Endothelial cell of umbilical vein (primary cell): ENCODE data around the gene RAP1GAP2. TPM values are rescaled to one million over a fixed set of nuclear protein-coding genes. Genes with fewer than 3 reads are reported as not detected.
"Not testable (repeated sequence)": the region's sequence is repeated elsewhere in the genome, so short reads cannot be mapped to it uniquely, and the experiment has no call there.

Source experiments
- BruUV-seq: library from RNA; stranded (reverse); fragments of 400-500 nt; replicated peaks from 2 replicates; lab custom pipeline; 2021; lab: Mats Ljungman, UMichigan
- CTCF ChIA-PET: fragments of 300-600, 350-600 bp; sonication (Branson Sonifier 250); formaldehyde crosslinking; loops from one replicate; lab custom pipeline; 2021; ENCODE audit warnings: antibody characterized with exemption, inconsistent platforms; lab: Charles Lee
- POLR2A ChIA-PET: fragments of 300-600, 350-600 bp; sonication (Branson Sonifier 250); formaldehyde crosslinking; loops from one replicate; lab custom pipeline; 2021; ENCODE audit warnings: antibody characterized with exemption, inconsistent platforms; lab: Charles Lee
- DNase-seq: peaks from one replicate; pipeline ENCODE4 v3.0.0-alpha.2; 2011; ENCODE audit warnings: low read depth, low spot score
- FAIRE-seq: peaks from 2 replicates; lab custom pipeline; 2011; peaks lifted over from hg19 to GRCh38; lab: Jason Lieb, UNC
- H2AFZ ChIP-seq: 2 replicates; pipeline ENCODE4 v1.6.0; 2012; ENCODE audit warnings: low read depth, low read length, control low read depth, inconsistent platforms
- H3K27ac ChIP-seq: 2 replicates; pipeline ENCODE4 v1.5.1; 2011; ENCODE audit warnings: low read depth, mild to moderate bottlenecking, control low read depth, low read length, moderate library complexity; ENCODE audit not compliant: insufficient read depth
- H3K27me3 ChIP-seq, 2 experiments: 2 replicates each; pipeline versions ENCODE4 v1.6.0 to v1.6.1; 2011; ENCODE audit warnings: low read length in 2 of 2, mixed read lengths in 1 of 2; ENCODE audit not compliant: control insufficient read depth in 2 of 2, insufficient read depth in 2 of 2
- H3K36me3 ChIP-seq, 2 experiments: 2 replicates in 1 of 2; 3 replicates in 1 of 2; pipeline ENCODE4 v1.5.1; 2011; ENCODE audit warnings: low read length in 2 of 2, mild to moderate bottlenecking in 1 of 2, moderate library complexity in 1 of 2; ENCODE audit not compliant: control insufficient read depth in 2 of 2, insufficient read depth in 2 of 2; ENCODE audit errors: extremely low read depth in 1 of 2
- H3K4me1 ChIP-seq: 3 replicates; pipeline ENCODE4 v1.5.1; 2011; ENCODE audit warnings: mild to moderate bottlenecking, low read length; ENCODE audit not compliant: control insufficient read depth, insufficient read depth; ENCODE audit errors: extremely low read depth
- H3K4me2 ChIP-seq: 2 replicates; pipeline ENCODE4 v1.6.1; 2011; ENCODE audit warnings: low read length, control low read depth, mixed read lengths; ENCODE audit not compliant: insufficient read depth
- H3K4me3 ChIP-seq, 3 experiments: fragments of 200-600 bp in 1 of 3; sonication (generic), shearing (Covaris generic) in 1 of 3; replicated peaks in 1 of 3; 2 replicates each; pipeline ENCODE4 v1.5.1; 2011 to 2016; ENCODE audit warnings: control low read depth in 3 of 3, low read length in 3 of 3, mild to moderate bottlenecking in 2 of 3, inconsistent platforms in 1 of 3, low read depth in 1 of 3, moderate library complexity in 1 of 3; ENCODE audit not compliant: insufficient read depth in 1 of 3
- H3K79me2 ChIP-seq: 2 replicates; pipeline ENCODE4 v1.6.0; 2012; ENCODE audit warnings: low read length, inconsistent platforms; ENCODE audit not compliant: control insufficient read depth, insufficient read depth
- H3K9ac ChIP-seq: replicated peaks from 2 replicates; pipeline ENCODE3; 2011; ENCODE audit warnings: low read length, control low read depth; ENCODE audit not compliant: insufficient read depth; ENCODE audit errors: extremely low read depth
- H3K9me1 ChIP-seq: replicated peaks from 3 replicates; pipeline ENCODE4 v1.6.0; 2011; ENCODE audit warnings: mild to moderate bottlenecking, low read length; ENCODE audit not compliant: control insufficient read depth, insufficient read depth; ENCODE audit errors: extremely low read depth
- H3K9me3 ChIP-seq: replicated peaks from 2 replicates; pipeline ENCODE4 v1.5.1; 2012; ENCODE audit warnings: low read length, inconsistent platforms; ENCODE audit not compliant: control insufficient read depth, insufficient read depth
- H4K20me1 ChIP-seq: replicated peaks from 2 replicates; pipeline ENCODE3; 2011; ENCODE audit warnings: mild to moderate bottlenecking, low read length; ENCODE audit not compliant: control insufficient read depth, insufficient read depth; ENCODE audit errors: extremely low read depth
- dilution Hi-C: fragments of 300-500 bp; cut with MboI; formaldehyde crosslinking; loops from one replicate; pipeline ENCODE4 v1.15.0; 2019; ENCODE audit warnings: low sequenced_read_pairs; ENCODE audit not compliant: extremely low pct_ligation_motif_present
- intact Hi-C: fragments of 100-400 bp; cut with micrococcal nuclease; formaldehyde crosslinking; loops from one replicate; pipeline ENCODE4 v1.10.0; 2022
- polyA plus RNA-seq, 4 experiments: library from polyadenylated mRNA; depleted of rRNA in 3 of 4; stranded (reverse) in 3 of 4; unstranded in 1 of 4; fragments of >200 nt; gene quantifications; 2 replicates each; pipeline versions ENCODE4 v1.2.1 to v1.2.3, GENCODE V29; 2011 to 2012; ENCODE audit warnings: missing spikeins in 1 of 4
- total RNA-seq: library from RNA; stranded (reverse); gene quantifications from 2 replicates; pipeline ENCODE4 v1.2.3, GENCODE V29; 2021

RAP1GAP2 gene
- total and polyA plus RNA-seq, 2 donors (not counting 3 experiments of a cell fraction or from before 2014, with no cell fraction given), result 1.4 to 3.6 TPM

GRCh38 chr17:3062824-3063377, 266.7 kb downstream of the RAP1GAP2 start:
- dilution Hi-C loops, H3K4me3 ChIP-seq, H3K79me2 ChIP-seq, FAIRE-seq, H3K9me1 ChIP-seq, intact Hi-C loops, H3K4me1 ChIP-seq, H2AFZ ChIP-seq, H3K9me3 ChIP-seq, H3K27me3 ChIP-seq, DNase-seq, CTCF ChIA-PET, H3K9ac ChIP-seq, BruUV-seq, H3K36me3 ChIP-seq, H4K20me1 ChIP-seq, POLR2A ChIA-PET, H3K27ac ChIP-seq, H3K4me2 ChIP-seq: not testable (repeated sequence)

- H4K20me1 ChIP-seq, dilution Hi-C loops, H3K27me3 ChIP-seq, H3K9me1 ChIP-seq, H2AFZ ChIP-seq, FAIRE-seq, POLR2A ChIA-PET, H3K9me3 ChIP-seq, H3K9ac ChIP-seq, H3K79me2 ChIP-seq, H3K4me2 ChIP-seq, H3K27ac ChIP-seq, H3K4me3 ChIP-seq, BruUV-seq, DNase-seq, H3K4me1 ChIP-seq, CTCF ChIA-PET, H3K36me3 ChIP-seq, intact Hi-C loops: not testable (repeated sequence)
Measured at GRCh38 chr17:3063507-3063906, 267.3 kb downstream of the RAP1GAP2 start, which contains the start of gene OR1D5. OR1D5 (minus strand) TSS chr17:3063607; CDS start chr17:3063607, 0 bp downstream.

GRCh38 chr17:3065192-3065591, 269.0 kb downstream of the RAP1GAP2 start:
- CTCF ChIA-PET, H3K4me1 ChIP-seq, dilution Hi-C loops, BruUV-seq, H3K4me2 ChIP-seq, intact Hi-C loops, H2AFZ ChIP-seq, H3K9me3 ChIP-seq, H3K36me3 ChIP-seq, FAIRE-seq, POLR2A ChIA-PET, H4K20me1 ChIP-seq, H3K79me2 ChIP-seq, H3K4me3 ChIP-seq, H3K9ac ChIP-seq, H3K27ac ChIP-seq, H3K27me3 ChIP-seq, H3K9me1 ChIP-seq: not testable (repeated sequence)
- peak; percentile 46 for DNase-seq

GRCh38 chr17:3073850-3074249, 277.6 kb downstream of the RAP1GAP2 start:
- H3K4me1 ChIP-seq, H3K27me3 ChIP-seq, H3K79me2 ChIP-seq, H3K36me3 ChIP-seq, H3K27ac ChIP-seq, H3K4me3 ChIP-seq, FAIRE-seq, CTCF ChIA-PET, H3K9me1 ChIP-seq, H3K9ac ChIP-seq, dilution Hi-C loops, DNase-seq, H3K4me2 ChIP-seq, POLR2A ChIA-PET, H2AFZ ChIP-seq, intact Hi-C loops, H4K20me1 ChIP-seq, H3K9me3 ChIP-seq, BruUV-seq: not testable (repeated sequence)
